ENCODE data around the gene TIMP2. TPM values are rescaled to one million over a fixed set of nuclear protein-coding genes. Genes with fewer than 3 reads are reported as not detected.

Gene TIMP2
- total and polyA plus RNA-seq, 8 donors: 20.9 to 100.0 (median 47.2) TPM

- 90 to 96% (median 93%) methylated on average over 23 to 25 of the region's 25 CpGs for WGBS, 5 donors
- Histone ChIP-seq H3K36me3 (peaks cover 13 to 58% (median 48%) of the 10 kb centered on the region in 4 donors), H3K4me1 (peaks cover 0 to 12% (median 0%) of the 10 kb centered on the region in 4 donors), H3K4me3 (no peak overlapping the region), H3K27ac (no peak overlapping the region), H3K27me3 (no peaks in the 10 kb centered on the region), H3K9me3 (no peaks in the 10 kb centered on the region)
- intact Hi-C loops (cut with DNase I; ENCODE audit: low total_unique reads): no loop called here
- no peak for DNase-seq
- no peak for TF ChIP-seq CTCF (IDR thresholded peaks at IDR 0.05)
- no peak for TF ChIP-seq POLR2A (IDR thresholded peaks at IDR 0.05)
- no peak for TF ChIP-seq EP300 (IDR thresholded peaks at IDR 0.05)
- no peak for TF ChIP-seq POLR2AphosphoS5 (IDR thresholded peaks at IDR 0.05)
Measured at GRCh38 chr17:78855561-78856165, 69.5 kb downstream of the TIMP2 start.

- no peak overlapping the region for H3K27ac ChIP-seq
- no peak overlapping the region for H3K4me3 ChIP-seq
- DNase-seq: no peak
- intact Hi-C loops (cut with DNase I; ENCODE audit: low total_unique reads): no loop called here
- peaks cover 0 to 12% (median 0%) of the 10 kb centered on the region in 4 donors for H3K4me1 ChIP-seq
- 58 to 73% (median 70%) methylated on average over 5 to 9 of the region's 9 CpGs for WGBS, 5 donors
- no peaks in the 10 kb centered on the region for H3K9me3 ChIP-seq
- H3K27me3 ChIP-seq: no peaks in the 10 kb centered on the region
- H3K36me3 ChIP-seq: peaks cover 13 to 52% (median 45%) of the 10 kb centered on the region in 4 donors
- no peak for TF ChIP-seq CTCF (IDR thresholded peaks at IDR 0.05)
- no peak for TF ChIP-seq EP300 (IDR thresholded peaks at IDR 0.05)
- TF ChIP-seq POLR2AphosphoS5 (IDR thresholded peaks at IDR 0.05): no peak
- no peak for TF ChIP-seq POLR2A (IDR thresholded peaks at IDR 0.05)
Measured at GRCh38 chr17:78854508-78854907, 70.7 kb downstream of the TIMP2 start.

DNA sequence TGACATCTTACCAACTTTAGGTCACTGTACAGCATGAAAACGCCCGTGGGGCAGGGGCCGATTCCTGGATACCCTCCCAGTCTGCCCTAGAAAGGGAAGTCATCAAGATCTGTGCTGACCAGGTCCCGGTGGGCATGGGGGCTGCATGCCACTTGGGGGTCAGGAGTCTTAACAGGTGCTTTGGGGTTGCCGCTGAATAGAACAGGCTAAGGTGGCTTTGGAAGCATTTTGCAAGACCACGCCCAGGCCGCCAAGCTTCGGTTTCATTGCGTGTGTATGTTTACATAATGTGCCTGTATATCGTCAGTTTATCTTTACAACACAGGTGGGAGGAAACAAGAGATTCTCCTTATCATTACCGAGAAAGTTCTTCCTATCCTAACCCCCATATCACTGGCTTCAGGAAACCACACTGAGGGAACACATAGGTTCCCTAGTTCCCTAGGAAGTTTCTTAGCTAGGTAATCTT, 71.2 kb downstream of the TIMP2 start:
- Histone ChIP-seq H3K4me1 (peaks cover 0 to 12% (median 0%) of the 10 kb centered on the region in 4 donors), H3K36me3 (peaks cover 13 to 52% (median 45%) of the 10 kb centered on the region in 4 donors), H3K9me3 (no peaks in the 10 kb centered on the region), H3K27ac (no peak overlapping the region), H3K4me3 (no peak overlapping the region), H3K27me3 (no peaks in the 10 kb centered on the region)
- intact Hi-C loops (cut with DNase I; ENCODE audit: low total_unique reads): no loop called here
- peak; percentile 40 to 46 for DNase-seq
- TF ChIP-seq CTCF (IDR thresholded peaks at IDR 0.05) (no peak), POLR2AphosphoS5 (IDR thresholded peaks at IDR 0.05) (no peak), EP300 (IDR thresholded peaks at IDR 0.05) (no peak), POLR2A (IDR thresholded peaks at IDR 0.05) (no peak)
- WGBS, 5 donors: 40 to 55% (median 44%) methylated on average over 11 of the region's 11 CpGs

GRCh38 chr17:78852709-78853121, 72.5 kb downstream of the TIMP2 start:
- intact Hi-C loops (cut with DNase I; ENCODE audit: low total_unique reads): no loop called here
- DNase-seq: peak in 1 of 2 donors; percentile 35
- Histone ChIP-seq H3K27ac (peak overlapping the region in 2 of 5 donors; percentile 18 to 44), H3K4me1 (peaks cover 0 to 12% (median 0%) of the 10 kb centered on the region in 4 donors), H3K4me3 (no peak overlapping the region), H3K27me3 (no peaks in the 10 kb centered on the region), H3K36me3 (peaks cover 13 to 48% (median 43%) of the 10 kb centered on the region in 4 donors), H3K9me3 (no peaks in the 10 kb centered on the region)
- WGBS, 5 donors: 63 to 73% (median 64%) methylated on average over 16 of the region's 16 CpGs
- TF ChIP-seq POLR2A (IDR thresholded peaks at IDR 0.05): no peak

DNA sequence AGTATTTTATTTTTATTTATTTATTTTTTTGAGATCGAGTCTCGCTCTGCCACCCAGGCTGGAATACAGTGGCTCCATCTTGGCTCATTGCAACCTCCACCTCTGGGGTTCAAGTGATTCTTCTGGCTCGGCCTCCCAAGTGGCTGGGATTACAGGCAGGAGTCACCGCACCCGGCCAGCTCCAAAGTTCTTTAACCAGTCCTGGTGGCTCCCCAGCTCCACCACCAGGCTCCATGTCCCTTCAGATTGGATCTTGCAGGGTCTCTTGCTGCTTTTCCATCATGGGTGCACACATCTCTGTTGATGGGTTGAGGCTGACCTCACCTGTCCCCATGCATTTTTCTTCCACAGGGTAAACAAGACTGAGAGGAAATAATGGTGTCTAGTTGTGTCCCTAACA, 76.2 kb downstream of the TIMP2 start:
- no peak for TF ChIP-seq EP300 (IDR thresholded peaks at IDR 0.05)
- WGBS, 5 donors: 89 to 93% (median 92%) methylated on average over 5 of the region's 5 CpGs
- no peak for DNase-seq
- intact Hi-C loops (cut with DNase I; ENCODE audit: low total_unique reads): no loop called here
- H3K9me3 ChIP-seq: no peaks in the 10 kb centered on the region
- peaks cover 0 to 5% (median 0%) of the 10 kb centered on the region in 4 donors for H3K4me1 ChIP-seq
- no peak overlapping the region for H3K4me3 ChIP-seq
- H3K36me3 ChIP-seq: peaks cover 0 to 11% (median 7%) of the 10 kb centered on the region in 4 donors
- H3K27me3 ChIP-seq: no peaks in the 10 kb centered on the region
- H3K27ac ChIP-seq: no peak overlapping the region
